Gastroesophageal sphincter (tissue), 3 donors: Measurements from ENCODE around the gene SCG3.

ENCODE experiments used
- POLR2A ChIP-seq, 2 donors: fragments of 450-650 bp; IDR thresholded peaks; one replicate each; pipeline ENCODE4 v1.6.1; 2017; ENCODE audit warnings: antibody characterized with exemption in 2 of 2, mild to moderate bottlenecking in 2 of 2, moderate library complexity in 1 of 2
- TF ChIP-seq, protein P1 (sequence below), 4 experiments: fragments of 200-600 bp in 2 of 4; fragments of 450-650 bp in 2 of 4; sonication (generic) in 1 of 4; IDR thresholded peaks; one replicate each; pipeline ENCODE4 v1.5.1; 2017 to 2019; ENCODE audit warnings: antibody characterized with exemption in 4 of 4, mild to moderate bottlenecking in 2 of 4, moderate library complexity in 2 of 4

DNA sequence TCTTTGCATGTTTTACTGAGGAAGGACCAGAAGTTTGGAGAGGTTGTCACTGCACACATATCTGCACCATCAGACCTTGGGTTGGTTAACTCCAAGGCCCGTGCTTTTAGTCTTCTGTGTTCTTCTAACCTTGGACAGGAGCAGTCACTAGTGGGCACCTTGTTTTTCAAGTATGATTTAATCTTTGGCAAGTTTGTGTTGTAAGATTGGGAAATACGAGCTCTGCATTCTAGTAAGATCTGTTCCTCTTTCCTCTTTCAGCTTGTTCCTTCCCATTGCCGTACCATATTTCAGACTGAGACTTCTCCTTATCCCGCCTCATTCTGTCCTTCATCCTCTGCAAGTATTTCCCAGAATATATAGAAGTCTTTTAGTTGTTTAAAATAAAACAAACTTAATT is 75.2 kb downstream of the SCG3 start:
- TF ChIP-seq, protein P1, sequence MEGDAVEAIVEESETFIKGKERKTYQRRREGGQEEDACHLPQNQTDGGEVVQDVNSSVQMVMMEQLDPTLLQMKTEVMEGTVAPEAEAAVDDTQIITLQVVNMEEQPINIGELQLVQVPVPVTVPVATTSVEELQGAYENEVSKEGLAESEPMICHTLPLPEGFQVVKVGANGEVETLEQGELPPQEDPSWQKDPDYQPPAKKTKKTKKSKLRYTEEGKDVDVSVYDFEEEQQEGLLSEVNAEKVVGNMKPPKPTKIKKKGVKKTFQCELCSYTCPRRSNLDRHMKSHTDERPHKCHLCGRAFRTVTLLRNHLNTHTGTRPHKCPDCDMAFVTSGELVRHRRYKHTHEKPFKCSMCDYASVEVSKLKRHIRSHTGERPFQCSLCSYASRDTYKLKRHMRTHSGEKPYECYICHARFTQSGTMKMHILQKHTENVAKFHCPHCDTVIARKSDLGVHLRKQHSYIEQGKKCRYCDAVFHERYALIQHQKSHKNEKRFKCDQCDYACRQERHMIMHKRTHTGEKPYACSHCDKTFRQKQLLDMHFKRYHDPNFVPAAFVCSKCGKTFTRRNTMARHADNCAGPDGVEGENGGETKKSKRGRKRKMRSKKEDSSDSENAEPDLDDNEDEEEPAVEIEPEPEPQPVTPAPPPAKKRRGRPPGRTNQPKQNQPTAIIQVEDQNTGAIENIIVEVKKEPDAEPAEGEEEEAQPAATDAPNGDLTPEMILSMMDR (IDR thresholded peaks at IDR 0.05) = no peak
- no peak for TF ChIP-seq POLR2A (IDR thresholded peaks at IDR 0.05)
